Liver (tissue), 9 donors: Measurements from ENCODE around the gene SREBF1. TPM values are rescaled to one million over a fixed set of nuclear protein-coding genes. Genes with fewer than 3 reads are reported as not detected.

ENCODE experiments used
- DNase-seq: peaks from one replicate; pipeline ENCODE4 v3.0.0-alpha.2; 2017; ENCODE audit warnings: low spot score
- H3K27ac ChIP-seq, 2 donors: one replicate each; pipeline ENCODE4 v1.7.0; 2013; ENCODE audit warnings: inconsistent platforms in 2 of 2, low read length in 2 of 2, control low read depth in 1 of 2, low read depth in 1 of 2, mild to moderate bottlenecking in 1 of 2
- H3K27me3 ChIP-seq, 4 donors: one replicate each; pipeline versions ENCODE4 v1.6.1 to v1.7.0; 2013; ENCODE audit warnings: low read length in 3 of 4, inconsistent platforms in 1 of 4, mild to moderate bottlenecking in 1 of 4, moderate library complexity in 1 of 4; ENCODE audit not compliant: control insufficient read depth in 4 of 4, insufficient read depth in 4 of 4
- H3K36me3 ChIP-seq, 4 donors: one replicate each; pipeline versions ENCODE4 v1.6.1 to v1.7.0; 2013; ENCODE audit warnings: low read length in 3 of 4, mild to moderate bottlenecking in 3 of 4, low read depth in 1 of 4, moderate library complexity in 1 of 4; ENCODE audit not compliant: control insufficient read depth in 4 of 4, insufficient read depth in 3 of 4
- H3K4me1 ChIP-seq, 4 donors: one replicate each; pipeline versions ENCODE4 v1.6.1 to v1.7.0; 2013; ENCODE audit warnings: low read length in 3 of 4, mild to moderate bottlenecking in 3 of 4, moderate library complexity in 1 of 4; ENCODE audit not compliant: control insufficient read depth in 4 of 4, insufficient read depth in 4 of 4
- H3K4me3 ChIP-seq, 3 donors: one replicate each; pipeline versions ENCODE4 v1.6.1 to v1.7.0; 2013; ENCODE audit warnings: low read length in 3 of 3, control low read depth in 1 of 3, low read depth in 1 of 3, mild to moderate bottlenecking in 1 of 3
- H3K9ac ChIP-seq, 2 donors: one replicate each; pipeline ENCODE4 v1.7.0; 2013; ENCODE audit warnings: low read length in 2 of 2, mild to moderate bottlenecking in 2 of 2, moderate library complexity in 2 of 2, control low read depth in 1 of 2, low read depth in 1 of 2
- H3K9me3 ChIP-seq, 4 donors: one replicate each; pipeline versions ENCODE4 v1.6.1 to v1.7.0; 2013; ENCODE audit warnings: low read length in 3 of 4; ENCODE audit not compliant: control insufficient read depth in 4 of 4
- ATF3 ChIP-seq: IDR thresholded peaks from 2 replicates; pipeline ENCODE4 v1.6.1; 2016; ENCODE audit warnings: antibody characterized with exemption
- CTCF ChIP-seq: fragments of 150-350 bp; IDR thresholded peaks from 2 replicates; pipeline ENCODE4 v1.5.1; 2017; ENCODE audit warnings: improper control_type of control experiment, low read depth, low read length; ENCODE audit not compliant: missing input control
- EGR1 ChIP-seq, 2 donors: IDR thresholded peaks; 2 replicates each; pipeline ENCODE4 v1.6.1; 2016 to 2018; ENCODE audit warnings: antibody characterized with exemption in 2 of 2, low read depth in 2 of 2
- FOXA1 ChIP-seq: IDR thresholded peaks from 2 replicates; pipeline ENCODE4 v1.6.1; 2016; ENCODE audit warnings: antibody characterized with exemption
- FOXA2 ChIP-seq: IDR thresholded peaks from 2 replicates; pipeline ENCODE4 v1.6.1; 2016; ENCODE audit warnings: antibody characterized with exemption
- GABPA ChIP-seq, 2 donors: IDR thresholded peaks in 1 of 2; conservative IDR thresholded peaks in 1 of 2; 2 replicates each; pipeline ENCODE4 v1.6.1; 2016; ENCODE audit warnings: antibody characterized with exemption in 2 of 2, mild to moderate bottlenecking in 1 of 2, moderate library complexity in 1 of 2
- JUND ChIP-seq, 2 donors: IDR thresholded peaks; 2 replicates each; pipeline ENCODE4 v1.6.1; 2016; ENCODE audit warnings: antibody characterized with exemption in 2 of 2
- MAX ChIP-seq: IDR thresholded peaks from 2 replicates; pipeline ENCODE4 v1.6.1; 2016; ENCODE audit warnings: antibody characterized with exemption
- NR2F2 ChIP-seq: IDR thresholded peaks from 2 replicates; pipeline ENCODE4 v1.6.1; 2016; ENCODE audit warnings: antibody characterized with exemption
- REST ChIP-seq: IDR thresholded peaks from 2 replicates; pipeline ENCODE4 v1.6.1; 2016; ENCODE audit warnings: antibody characterized with exemption, mild to moderate bottlenecking
- RXRA ChIP-seq, 2 donors: IDR thresholded peaks; 2 replicates each; pipeline ENCODE4 v1.6.1; 2017 to 2018; ENCODE audit warnings: antibody characterized with exemption in 2 of 2, mild to moderate bottlenecking in 1 of 2
- TAF1 ChIP-seq: conservative IDR thresholded peaks from 2 replicates; pipeline ENCODE4 v1.6.1; 2016; ENCODE audit warnings: antibody characterized with exemption, mild to moderate bottlenecking
- YY1 ChIP-seq: IDR thresholded peaks from 2 replicates; pipeline ENCODE4 v1.6.1; 2016; ENCODE audit warnings: antibody characterized with exemption, mild to moderate bottlenecking
- ZBTB33 ChIP-seq: IDR thresholded peaks from 2 replicates; pipeline ENCODE4 v1.6.1; 2016; ENCODE audit warnings: antibody characterized with exemption
- WGBS: extraction: QIAGEN DNeasy Blood & Tissue Kit; methylation state at CpG from one replicate; pipeline ENCODE4 v1.1.7; 2013; 5-methylcytosine and 5-hydroxymethylcytosine counted together
- polyA plus RNA-seq, 2 donors: library from polyadenylated mRNA; stranded (reverse) in 1 of 2; unstranded in 1 of 2; fragments of 200-250 nt in 1 of 2; fragments of >200 nt in 1 of 2; fragmentation: Nextera tagmentation in 1 of 2; extraction: Ambion mirVana in 1 of 2; gene quantifications; one replicate each; pipeline versions ENCODE4 v1.2.1 to v1.2.3, GENCODE V29; 2013 to 2015
- total RNA-seq, 2 donors: library from RNA; depleted of rRNA; stranded (reverse); fragments of >200 nt; gene quantifications; one replicate each; pipeline ENCODE4 v1.2.3, GENCODE V29; 2014
- donor health status: healthy.
- donor health status: healthy.
- donor health status: healthy.
- donor health status: healthy.
- donor health status: healthy.

The SREBF1 gene
- total and polyA plus RNA-seq, 4 donors, result 66.8 to 133 (median 101) TPM

GRCh38 chr17:17804007-17804406 lies 32.8 kb downstream of the SREBF1 start:
- Histone ChIP-seq H3K4me3 (no peak overlapping the region), H3K9me3 (no peaks in the 10 kb centered on the region), H3K27ac (no peak overlapping the region), H3K9ac (no peak overlapping the region), H3K27me3 (no peaks in the 10 kb centered on the region), H3K4me1 (peaks cover 7 to 27% (median 17%) of the 10 kb centered on the region in 4 donors), H3K36me3 (peaks cover 0 to 11% (median 0%) of the 10 kb centered on the region in 4 donors)
- TF ChIP-seq MAX (no peak), TAF1 (no peak), GABPA (IDR thresholded peaks at IDR 0.05 in 1 of 2, conservative IDR thresholded peaks at IDR 0.05 in 1 of 2) (no peak), CTCF (no peak), JUND (IDR thresholded peaks at IDR 0.05) (no peak), FOXA2 (no peak), NR2F2 (no peak), ATF3 (no peak), REST (no peak), ZBTB33 (no peak), YY1 (no peak), RXRA (IDR thresholded peaks at IDR 0.05) (no peak), EGR1 (IDR thresholded peaks at IDR 0.05; ENCODE audit: low read depth in 2 of 2) (no peak)
- no peak for DNase-seq
- WGBS, result 97% methylated on average over 3 of the region's 3 CpGs

- WGBS, result 95% methylated on average over 13 of the region's 13 CpGs
- Histone ChIP-seq H3K9me3 (no peaks in the 10 kb centered on the region), H3K9ac (no peak overlapping the region), H3K4me1 (peaks cover 6 to 14% (median 11%) of the 10 kb centered on the region in 4 donors), H3K4me3 (no peak overlapping the region), H3K27ac (no peak overlapping the region), H3K36me3 (peaks cover 0 to 11% (median 2%) of the 10 kb centered on the region in 4 donors), H3K27me3 (no peaks in the 10 kb centered on the region)
- TF ChIP-seq TAF1 (no peak), GABPA (IDR thresholded peaks at IDR 0.05 in 1 of 2, conservative IDR thresholded peaks at IDR 0.05 in 1 of 2) (no peak), FOXA1 (no peak)
- no peak for DNase-seq
Observed at GRCh38 chr17:17801800-17802481, 34.8 kb downstream of the SREBF1 start.
